ENCODE results near the gene ZC3H14.
"Not testable (repeated sequence)": the region's sequence is repeated elsewhere in the genome, so short reads cannot be mapped to it uniquely, and the experiment has no call there.

The ZC3H14 gene, protein sequence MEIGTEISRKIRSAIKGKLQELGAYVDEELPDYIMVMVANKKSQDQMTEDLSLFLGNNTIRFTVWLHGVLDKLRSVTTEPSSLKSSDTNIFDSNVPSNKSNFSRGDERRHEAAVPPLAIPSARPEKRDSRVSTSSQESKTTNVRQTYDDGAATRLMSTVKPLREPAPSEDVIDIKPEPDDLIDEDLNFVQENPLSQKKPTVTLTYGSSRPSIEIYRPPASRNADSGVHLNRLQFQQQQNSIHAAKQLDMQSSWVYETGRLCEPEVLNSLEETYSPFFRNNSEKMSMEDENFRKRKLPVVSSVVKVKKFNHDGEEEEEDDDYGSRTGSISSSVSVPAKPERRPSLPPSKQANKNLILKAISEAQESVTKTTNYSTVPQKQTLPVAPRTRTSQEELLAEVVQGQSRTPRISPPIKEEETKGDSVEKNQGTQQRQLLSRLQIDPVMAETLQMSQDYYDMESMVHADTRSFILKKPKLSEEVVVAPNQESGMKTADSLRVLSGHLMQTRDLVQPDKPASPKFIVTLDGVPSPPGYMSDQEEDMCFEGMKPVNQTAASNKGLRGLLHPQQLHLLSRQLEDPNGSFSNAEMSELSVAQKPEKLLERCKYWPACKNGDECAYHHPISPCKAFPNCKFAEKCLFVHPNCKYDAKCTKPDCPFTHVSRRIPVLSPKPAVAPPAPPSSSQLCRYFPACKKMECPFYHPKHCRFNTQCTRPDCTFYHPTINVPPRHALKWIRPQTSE
- 48.4 to 92.5 (median 87.5) reads per million in 3 experiments for total RNA-seq

GRCh38 chr14:88562831-88563686 lies at the start of gene ZC3H14:
TSS of gene ZC3H14 (plus strand) at chr14:88563037. CDS start at chr14:88563134, 97 bp downstream.
- peak; percentile 87 for DNase-seq

GRCh38 chr14:88515499-88516221 lies 47.2 kb upstream of the ZC3H14 start:
- no peak for DNase-seq

DNA sequence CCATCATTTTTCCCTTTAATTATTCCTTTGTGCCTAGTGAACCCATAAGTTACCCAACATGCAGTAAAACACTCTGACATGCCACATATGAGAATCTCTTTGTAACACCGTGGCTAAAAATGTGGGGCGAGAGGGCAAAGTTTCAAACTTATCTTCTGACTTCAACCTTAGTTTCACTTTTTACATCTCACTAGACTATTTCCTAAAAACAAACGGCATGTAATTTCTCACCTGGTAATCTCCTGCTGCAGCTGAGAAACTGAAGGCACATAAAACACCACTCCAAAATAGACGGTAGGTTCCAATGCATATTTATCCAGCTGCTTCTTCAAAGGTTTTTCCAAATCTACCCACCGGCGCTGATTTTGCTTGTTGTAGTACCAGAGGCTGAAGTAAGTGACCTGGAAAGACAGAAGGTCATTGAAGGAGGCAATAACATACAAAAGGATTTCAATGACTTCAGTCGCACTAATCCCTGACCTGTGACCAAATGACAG lies 45.9 kb upstream of the ZC3H14 start:
- DNase-seq = no peak

GRCh38 chr14:88518592-88519512 lies 44.0 kb upstream of the ZC3H14 start:
- no peak for DNase-seq

DNA sequence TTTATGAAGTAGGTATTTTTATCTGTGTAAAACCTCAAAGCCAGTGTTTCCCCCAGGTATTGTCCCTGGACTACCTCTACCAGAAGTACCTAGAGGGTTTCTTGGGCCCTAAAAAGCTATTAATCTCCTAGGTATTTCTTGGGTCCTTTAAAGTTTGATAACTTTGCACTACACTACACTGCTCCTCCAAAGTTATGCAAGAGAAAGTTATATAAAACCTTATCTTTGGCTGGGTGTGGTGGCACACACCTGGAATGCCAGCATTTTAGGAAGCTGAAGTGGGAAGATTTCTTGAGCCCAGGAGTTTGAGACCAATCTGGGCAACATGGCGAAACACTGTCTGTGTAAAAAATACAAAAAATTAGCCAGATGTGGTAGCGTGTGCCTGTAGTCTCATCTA lies 42.9 kb upstream of the ZC3H14 start:
- DNase-seq = no peak

DNA sequence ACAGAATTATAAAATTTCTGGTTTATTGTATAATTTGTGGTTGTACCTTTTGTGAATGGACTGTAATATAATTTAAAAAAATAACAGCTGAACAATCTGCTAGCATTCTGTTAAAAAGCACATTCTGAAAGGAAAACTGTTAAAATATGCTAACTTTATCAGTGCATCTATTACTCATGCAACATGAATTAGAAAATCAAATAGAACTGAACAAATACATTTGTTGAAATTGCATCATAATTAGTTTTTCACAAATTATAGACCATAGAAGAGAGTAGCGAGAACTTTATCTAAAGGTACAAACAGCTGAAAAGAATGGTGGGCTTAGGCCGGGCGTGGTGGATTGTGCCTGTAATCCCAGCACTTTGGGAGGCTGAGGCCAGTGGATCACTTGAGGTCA lies 41.0 kb upstream of the ZC3H14 start:
- DNase-seq = no peak

DNA sequence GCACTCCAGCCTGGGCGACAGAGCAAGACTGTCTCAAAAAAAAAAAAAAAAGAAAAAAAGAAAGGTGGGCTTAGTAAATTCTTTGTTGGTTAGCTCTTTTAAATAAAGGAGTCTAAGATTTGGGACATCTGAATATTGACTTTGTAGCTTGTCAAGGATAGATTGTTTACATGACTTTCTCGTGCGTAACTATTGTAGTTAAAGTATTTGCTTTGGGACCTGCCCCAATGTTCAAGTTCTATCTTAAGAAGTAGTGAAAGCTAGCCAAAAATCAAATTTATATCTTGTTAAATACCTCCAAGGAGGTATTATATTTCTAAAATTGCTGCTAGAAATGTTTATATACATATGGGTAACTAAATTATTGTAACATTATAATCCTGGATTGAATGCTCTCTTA lies 40.4 kb upstream of the ZC3H14 start:
- DNase-seq = no peak

GRCh38 chr14:88529889-88530288 lies 32.9 kb upstream of the ZC3H14 start:
- not testable (repeated sequence) for DNase-seq

DNA sequence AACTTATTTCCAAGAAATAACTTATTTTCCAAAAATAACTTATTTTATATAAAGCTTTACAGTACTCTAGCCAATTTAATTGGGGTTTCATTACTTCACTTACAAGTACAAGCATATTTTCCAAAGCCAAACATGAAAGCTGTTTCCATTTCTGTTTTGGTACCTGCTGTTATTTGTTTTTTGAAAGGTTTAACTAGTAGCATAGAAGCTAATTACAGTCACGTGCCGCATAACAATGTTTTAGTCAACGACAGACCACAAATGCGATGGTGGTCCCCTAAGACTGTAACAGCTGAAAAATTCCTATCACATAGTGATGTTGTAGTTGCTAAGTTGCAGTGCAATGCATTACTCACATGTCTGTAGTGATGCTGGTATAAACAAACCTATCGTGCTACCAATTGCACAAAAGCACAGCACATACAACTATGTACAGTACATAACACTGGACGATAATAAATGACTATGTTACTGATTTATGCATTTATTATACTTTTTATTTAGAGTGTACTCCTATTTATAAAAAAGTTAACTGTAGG lies 29.7 kb upstream of the ZC3H14 start:
- no peak for DNase-seq

GRCh38 chr14:88535149-88535548 lies 27.7 kb upstream of the ZC3H14 start:
- no peak for DNase-seq

- no peak for DNase-seq
Measured at GRCh38 chr14:88535813-88536212, 27.0 kb upstream of the ZC3H14 start.

- DNase-seq = no peak
Measured at GRCh38 chr14:88541324-88541723, 21.5 kb upstream of the ZC3H14 start.

GRCh38 chr14:88542857-88543795 lies 19.7 kb upstream of the ZC3H14 start:
- DNase-seq = no peak

DNA sequence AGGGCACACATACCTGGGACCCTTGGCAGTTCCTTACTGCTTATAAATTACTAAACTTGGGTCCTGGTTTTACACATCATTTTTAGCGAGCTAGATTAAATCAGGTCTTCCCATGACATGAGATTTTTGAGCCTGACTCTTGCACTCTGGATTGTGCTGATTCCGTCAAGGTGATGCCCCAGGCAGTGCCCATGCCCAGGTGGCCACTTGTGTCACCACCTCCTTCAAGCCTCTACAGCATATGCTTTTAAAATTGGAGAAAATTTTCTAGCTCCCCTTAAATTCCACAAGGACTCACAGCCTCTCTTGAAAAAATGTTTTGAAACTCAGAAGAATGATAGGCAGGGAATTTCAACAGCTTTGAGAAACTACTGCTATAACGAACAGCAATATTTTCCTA lies 17.6 kb upstream of the ZC3H14 start:
- DNase-seq = no peak

DNA sequence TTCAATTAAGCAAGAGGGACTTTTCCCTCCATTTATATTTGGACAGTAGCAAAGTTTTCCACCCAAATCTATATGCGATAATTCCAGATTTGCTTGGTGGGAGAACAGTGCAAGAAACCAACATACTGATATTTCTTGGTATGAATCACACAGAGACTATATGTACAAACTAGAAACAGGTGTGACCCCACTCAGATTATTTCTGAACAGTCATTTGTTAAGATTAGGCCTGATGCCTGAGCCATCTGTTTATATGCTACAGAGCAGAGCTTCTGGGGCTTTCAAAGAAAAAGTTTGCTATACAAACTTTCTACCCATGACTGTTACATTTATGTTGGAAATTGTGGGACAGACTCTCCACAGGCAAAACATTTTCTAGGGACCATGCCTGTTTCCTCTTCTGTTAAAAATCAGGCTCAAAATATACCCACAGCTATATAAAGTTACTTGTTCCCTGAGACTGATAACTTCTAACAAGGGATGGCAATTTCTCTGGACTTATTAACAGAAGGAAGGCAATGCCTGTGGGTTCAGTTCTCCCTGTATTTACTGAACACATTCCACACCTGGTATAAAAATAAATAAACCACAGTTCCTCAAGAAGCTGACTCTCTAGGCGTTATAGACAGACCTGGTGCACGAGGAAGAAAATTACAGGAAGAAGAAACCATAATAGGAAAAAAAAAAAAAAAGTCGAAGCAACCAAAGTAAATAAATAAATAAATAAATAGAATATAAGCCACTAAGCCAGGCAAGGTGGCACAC lies 16.0 kb upstream of the ZC3H14 start:
- DNase-seq = no peak

DNA sequence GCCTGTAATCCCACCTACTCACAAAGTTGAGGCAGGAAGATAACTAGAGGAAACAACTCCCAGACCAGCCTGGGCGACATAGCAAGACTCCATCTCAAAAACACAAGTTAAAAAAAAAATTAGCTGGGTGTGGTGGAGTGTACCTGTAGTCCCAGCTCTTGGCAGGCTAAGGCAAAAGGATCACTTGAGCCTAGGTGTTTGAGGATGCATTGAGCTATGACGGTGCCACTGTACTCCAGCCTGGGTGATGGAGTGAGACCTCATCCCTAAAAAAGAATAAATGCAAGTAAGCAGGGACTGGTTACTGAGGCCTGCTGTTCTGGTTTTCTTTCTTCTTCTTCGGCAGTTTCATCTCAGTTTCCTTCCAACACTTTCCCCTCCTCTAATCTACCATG lies 15.5 kb upstream of the ZC3H14 start:
- no peak for DNase-seq

GRCh38 chr14:88550078-88550477 lies 12.8 kb upstream of the ZC3H14 start:
- DNase-seq = no peak

GRCh38 chr14:88551094-88551870 lies 11.6 kb upstream of the ZC3H14 start:
- DNase-seq = no peak

Data from central memory CD4-positive, alpha-beta T cell (primary cell).